Measurements from ENCODE around the gene TKFC. TPM values are rescaled to one million over a fixed set of nuclear protein-coding genes. Genes with fewer than 3 reads are reported as not detected.

TKFC gene
- total RNA-seq: 50.9 and 58.1 TPM in 2 replicates
- 84.3 and 87.4 TPM in 2 replicates for polyA plus RNA-seq

GRCh38 chr11:61332797-61333549 is at the start of gene TKFC, which contains the start of gene DDB1:
TSS of gene TKFC (plus strand) at chr11:61333228. CDS start at chr11:61334729, 1,501 bp downstream.
TSS of gene DDB1 (minus strand) at chr11:61333105. CDS start at chr11:61332968, 137 bp downstream.
- H3K4me1 ChIP-seq (ENCODE audit: low read depth): peaks cover 13% of the 10 kb centered on the region

GRCh38 chr11:61283613-61284012 is 49.4 kb upstream of the TKFC start:
- TF ChIP-seq CTCF (IDR thresholded peaks at IDR 0.05; ENCODE audit: low read depth, low read length): no peak
- no peak for DNase-seq (ENCODE audit: low read depth in 1 of 2, low spot score in 1 of 2)

More at GRCh38 chr11:61332797-61333549, at the start of gene TKFC, which contains the start of gene DDB1:
- Histone ChIP-seq H3K27me3 (no peaks in the 10 kb centered on the region), H3K27ac (peak within 1 kb of the TSS; percentile 95), H3K4me3 (peak within 1 kb of the TSS; percentile 95), H3K36me3 (peaks cover 12% of the 10 kb centered on the region), H3K9me3 (ENCODE audit: low read depth) (no peaks in the 10 kb centered on the region)
- no peak for TF ChIP-seq CTCF (IDR thresholded peaks at IDR 0.05; ENCODE audit: low read depth, low read length)
- peak; percentile 93 to 97 for DNase-seq (ENCODE audit: low read depth in 1 of 2, low spot score in 1 of 2)

GRCh38 chr11:61287338-61287977 is 45.6 kb upstream of the TKFC start:
- no peaks in the 10 kb centered on the region for H3K36me3 ChIP-seq
- no peak overlapping the region for H3K4me3 ChIP-seq
- no peaks in the 10 kb centered on the region for H3K27me3 ChIP-seq
- no peak for TF ChIP-seq CTCF (IDR thresholded peaks at IDR 0.05; ENCODE audit: low read depth, low read length)
- DNase-seq (ENCODE audit: low read depth in 1 of 2, low spot score in 1 of 2): no peak
- H3K27ac ChIP-seq: no peak overlapping the region
- no peaks in the 10 kb centered on the region for H3K4me1 ChIP-seq (ENCODE audit: low read depth)
- H3K9me3 ChIP-seq (ENCODE audit: low read depth): no peaks in the 10 kb centered on the region

More at GRCh38 chr11:61283613-61284012, 49.4 kb upstream of the TKFC start:
- Histone ChIP-seq H3K27me3 (no peaks in the 10 kb centered on the region), H3K36me3 (no peaks in the 10 kb centered on the region), H3K27ac (no peak overlapping the region), H3K4me3 (no peak overlapping the region), H3K9me3 (ENCODE audit: low read depth) (no peaks in the 10 kb centered on the region), H3K4me1 (ENCODE audit: low read depth) (no peaks in the 10 kb centered on the region)

- peaks cover 5% of the 10 kb centered on the region for H3K27me3 ChIP-seq
- no peak overlapping the region for H3K4me3 ChIP-seq
- H3K27ac ChIP-seq: no peak overlapping the region
- DNase-seq (ENCODE audit: low read depth in 1 of 2, low spot score in 1 of 2): no peak
- H3K36me3 ChIP-seq: no peaks in the 10 kb centered on the region
- H3K9me3 ChIP-seq (ENCODE audit: low read depth): no peaks in the 10 kb centered on the region
- TF ChIP-seq CTCF (IDR thresholded peaks at IDR 0.05; ENCODE audit: low read depth, low read length): peak; percentile 11
- no peaks in the 10 kb centered on the region for H3K4me1 ChIP-seq (ENCODE audit: low read depth)
Observed at GRCh38 chr11:61290905-61291690, 41.9 kb upstream of the TKFC start.

GRCh38 chr11:61292356-61292755 is 40.7 kb upstream of the TKFC start:
- Histone ChIP-seq H3K4me3 (no peak overlapping the region), H3K36me3 (no peaks in the 10 kb centered on the region), H3K9me3 (ENCODE audit: low read depth) (no peaks in the 10 kb centered on the region), H3K27ac (no peak overlapping the region), H3K4me1 (ENCODE audit: low read depth) (no peaks in the 10 kb centered on the region), H3K27me3 (peaks cover 5% of the 10 kb centered on the region)
- no peak for DNase-seq (ENCODE audit: low read depth in 1 of 2, low spot score in 1 of 2)
- no peak for TF ChIP-seq CTCF (IDR thresholded peaks at IDR 0.05; ENCODE audit: low read depth, low read length)

Data from cardiac muscle cell (in vitro differentiated cells and primary cell).